Stimulated activated effector memory CD8-positive, alpha-beta T cell treated with anti-CD3 and anti-CD28 coated beads, Interleukin-12 subunit alpha, Interleukin-12 subunit beta, amount 100 ng/mL, for 72 hours (primary cell): Measurements from ENCODE around the gene ITGA2B.

ENCODE experiments used
- ATAC-seq: fragments of 150-1000 bp; cut with Tn5 transposase; 2 replicates; pipeline ENCODE4 v1.10.0; 2021
- DNase-seq, 2 donors: peaks; one replicate each; pipeline ENCODE4 v3.0.0; 2021 to 2022; ENCODE audit warnings: low spot score in 2 of 2
- H3K27ac Mint-ChIP-seq: one replicate; pipeline ENCODE4 v1.8.0; 2022; ENCODE audit warnings: mild to moderate bottlenecking, mixed read lengths
- H3K36me3 Mint-ChIP-seq: one replicate; pipeline ENCODE4 v1.8.0; 2022; ENCODE audit warnings: mild to moderate bottlenecking, mixed read lengths
- H3K4me1 Mint-ChIP-seq: one replicate; pipeline ENCODE4 v1.8.0; 2022; ENCODE audit warnings: mixed read lengths
- H3K4me3 Mint-ChIP-seq: one replicate; pipeline ENCODE4 v1.8.0; 2022; ENCODE audit warnings: mild to moderate bottlenecking, mixed read lengths
- H3K9me3 Mint-ChIP-seq: one replicate; pipeline ENCODE4 v1.8.0; 2022; ENCODE audit warnings: mixed read lengths

ITGA2B gene

DNA sequence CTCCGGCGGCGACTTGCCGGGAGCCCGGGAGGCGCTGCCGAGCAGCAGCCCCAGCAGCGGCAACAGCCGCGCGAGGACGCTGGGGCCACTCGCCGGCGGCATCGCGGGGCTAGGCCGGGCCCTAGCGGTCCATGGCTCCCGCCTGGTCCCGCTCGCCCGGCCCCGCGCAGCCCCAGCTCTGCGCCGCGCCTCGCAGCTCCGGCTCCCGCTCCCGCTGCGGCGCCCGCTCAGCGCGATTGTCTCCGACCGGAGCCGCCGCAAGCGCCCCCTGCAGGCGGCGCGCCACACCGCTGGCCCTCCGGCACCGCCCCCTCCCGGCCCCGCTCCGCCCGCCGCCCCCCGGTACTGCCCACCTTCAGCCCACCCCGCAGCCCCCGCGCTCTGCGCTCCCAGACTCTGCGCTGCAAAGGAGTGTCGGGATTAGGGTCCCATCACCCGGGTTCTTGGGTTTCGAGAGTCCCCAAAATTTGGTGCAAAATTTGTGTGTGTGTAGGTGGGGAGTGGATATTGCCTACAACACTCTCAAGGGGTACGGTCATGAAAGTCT is 25.8 kb downstream of the ITGA2B start, which contains the start of gene FAM171A2:
TSS of gene FAM171A2 (minus strand) at position 241 of the 547 bp plus-strand sequence. CDS start at position 102, 139 bp downstream.
- ATAC-seq: peak; percentile 89
- DNase-seq: peak; percentile 76 to 77
- Mint-ChIP-seq H3K4me1 (no peaks in the 10 kb centered on the region), H3K27ac (no peak within 1 kb of the TSS), H3K9me3 (no peaks in the 10 kb centered on the region), H3K4me3 (peak within 1 kb of the TSS; percentile 61), H3K36me3 (no peaks in the 10 kb centered on the region)

DNA sequence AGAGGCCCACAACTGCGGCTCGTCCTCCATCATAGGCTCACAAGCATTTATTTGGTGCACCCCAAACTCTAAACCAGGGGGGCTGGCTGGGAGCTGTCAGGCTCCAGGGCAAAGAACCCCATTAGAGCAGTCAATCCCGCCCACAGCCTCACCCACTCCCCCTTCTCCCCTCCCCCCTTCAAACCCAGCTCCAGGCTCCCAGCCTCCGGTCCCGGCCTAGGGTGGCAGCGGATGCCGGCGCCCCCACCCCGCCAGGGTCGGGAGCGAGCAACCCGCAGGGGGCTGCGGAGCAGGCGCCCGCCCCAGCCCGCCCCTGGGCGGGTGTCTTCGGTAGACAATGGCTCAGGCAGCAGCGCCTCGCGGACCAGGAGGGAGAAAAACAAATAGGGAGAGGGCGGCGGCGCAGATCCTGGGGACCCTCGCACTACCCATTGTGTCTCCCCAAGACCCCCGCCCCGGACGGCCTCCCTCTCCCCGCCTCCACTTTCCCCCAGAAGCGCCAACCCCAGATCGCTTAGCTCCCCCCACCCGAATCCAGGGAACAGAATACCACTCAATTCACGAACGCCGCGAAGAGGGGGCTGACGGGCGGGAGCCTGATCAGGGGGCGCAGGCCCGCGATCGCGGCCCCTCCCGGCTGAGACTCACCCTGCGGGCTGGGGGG is 26.4 kb downstream of the ITGA2B start:
- no peaks in the 10 kb centered on the region for H3K36me3 Mint-ChIP-seq
- no peak for DNase-seq
- H3K4me1 Mint-ChIP-seq: no peaks in the 10 kb centered on the region
- peak overlapping the region; percentile 61 for H3K4me3 Mint-ChIP-seq
- peak; percentile 44 for ATAC-seq
- no peaks in the 10 kb centered on the region for H3K9me3 Mint-ChIP-seq
- H3K27ac Mint-ChIP-seq: no peak overlapping the region

DNA sequence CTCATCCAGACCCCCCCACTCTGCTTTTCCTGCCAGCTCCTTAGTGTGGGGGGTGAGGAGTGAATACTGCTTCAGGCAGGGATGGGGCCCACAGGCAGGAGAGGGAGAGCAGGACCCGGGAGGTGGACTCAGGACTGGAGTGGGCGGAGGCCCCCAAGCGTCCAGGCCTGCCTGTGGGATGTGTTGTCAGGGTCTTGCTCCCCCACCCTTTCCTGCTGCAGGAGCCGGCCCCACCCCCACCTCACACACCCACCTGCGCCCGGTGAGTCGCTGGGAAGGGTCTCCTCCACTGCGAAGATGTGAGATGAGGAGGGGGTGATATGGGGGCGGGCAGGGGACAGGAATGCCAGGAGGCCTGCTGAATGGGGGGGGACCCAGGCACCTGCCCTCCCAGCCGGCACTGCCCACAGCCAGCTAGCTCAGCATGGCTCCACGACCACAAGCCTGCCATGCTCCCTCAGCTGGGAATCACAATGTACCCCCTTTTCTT is 26.9 kb downstream of the ITGA2B start:
- no peaks in the 10 kb centered on the region for H3K4me1 Mint-ChIP-seq
- H3K9me3 Mint-ChIP-seq: no peaks in the 10 kb centered on the region
- peak overlapping the region; percentile 61 for H3K4me3 Mint-ChIP-seq
- no peaks in the 10 kb centered on the region for H3K36me3 Mint-ChIP-seq
- DNase-seq: no peak
- H3K27ac Mint-ChIP-seq: no peak overlapping the region
- ATAC-seq: no peak

DNA sequence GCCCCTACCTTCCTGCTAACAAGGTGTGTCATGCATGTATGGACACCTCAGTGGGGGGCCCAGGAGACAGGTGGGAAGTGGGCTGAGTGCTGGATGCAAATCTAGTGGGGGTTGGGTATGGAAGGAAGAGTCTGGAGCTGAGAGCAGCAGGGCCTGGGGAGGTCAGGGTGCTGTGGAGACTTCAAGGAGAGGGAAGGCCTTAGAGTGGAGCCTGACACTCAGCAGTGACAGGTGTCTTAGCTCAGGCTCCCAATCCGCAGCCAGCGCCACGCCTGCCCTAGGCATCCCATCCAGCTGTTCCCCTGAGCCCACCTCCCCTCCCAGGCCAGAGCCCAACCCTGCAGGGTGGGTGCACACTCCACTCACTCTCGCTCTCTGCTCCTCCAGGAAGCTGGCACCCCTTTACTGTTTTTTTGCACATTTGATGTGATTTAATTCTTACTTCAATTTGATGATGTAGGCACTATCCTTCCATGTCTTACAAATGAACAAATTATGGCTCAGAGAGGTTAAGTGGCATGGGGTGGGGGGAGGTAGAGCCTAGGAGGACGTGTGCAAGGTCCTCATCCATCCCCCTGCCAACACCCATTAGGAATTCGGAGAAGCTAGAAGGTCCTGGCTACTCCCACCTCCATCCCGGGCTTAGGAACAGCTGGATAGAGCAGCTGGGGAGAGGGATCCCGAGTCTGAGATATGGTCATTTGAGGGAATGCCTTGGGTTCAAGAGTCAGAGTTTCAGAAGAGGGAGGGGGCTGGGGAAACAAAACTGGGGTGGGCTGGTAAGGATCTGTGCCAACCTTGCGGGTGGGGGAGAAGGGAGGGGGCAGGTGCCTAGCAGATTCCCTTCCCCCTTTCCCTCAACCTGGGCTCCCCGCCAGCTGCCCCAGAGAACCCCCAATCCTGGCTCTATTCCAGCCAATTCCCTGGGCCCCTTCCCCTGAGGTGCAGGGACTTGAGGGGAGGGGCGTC is 27.9 kb downstream of the ITGA2B start:
- DNase-seq: no peak
- no peak for ATAC-seq
- Mint-ChIP-seq H3K9me3 (no peaks in the 10 kb centered on the region), H3K27ac (no peak overlapping the region), H3K36me3 (no peaks in the 10 kb centered on the region), H3K4me1 (no peaks in the 10 kb centered on the region), H3K4me3 (no peak overlapping the region)

DNA sequence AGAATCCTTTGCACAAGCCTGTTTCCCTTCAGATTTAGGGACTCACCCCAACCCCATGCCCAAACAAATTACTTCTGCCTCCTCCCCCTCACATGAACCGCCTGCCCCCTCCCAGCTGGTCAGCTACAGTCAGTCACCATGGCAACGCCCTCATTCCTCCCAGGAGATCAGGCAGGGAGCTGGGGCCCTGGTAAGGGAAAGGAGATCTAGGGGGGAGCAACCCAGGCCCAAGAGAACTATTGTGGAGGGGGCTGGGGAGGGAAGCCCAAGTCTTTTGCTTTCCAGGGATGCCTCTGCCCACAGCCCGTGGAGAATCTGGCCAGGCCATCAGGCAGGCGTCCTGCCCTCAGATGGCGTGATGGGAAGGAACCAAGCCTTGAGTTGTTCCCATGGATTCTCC is 28.6 kb downstream of the ITGA2B start:
- no peak for ATAC-seq

DNA sequence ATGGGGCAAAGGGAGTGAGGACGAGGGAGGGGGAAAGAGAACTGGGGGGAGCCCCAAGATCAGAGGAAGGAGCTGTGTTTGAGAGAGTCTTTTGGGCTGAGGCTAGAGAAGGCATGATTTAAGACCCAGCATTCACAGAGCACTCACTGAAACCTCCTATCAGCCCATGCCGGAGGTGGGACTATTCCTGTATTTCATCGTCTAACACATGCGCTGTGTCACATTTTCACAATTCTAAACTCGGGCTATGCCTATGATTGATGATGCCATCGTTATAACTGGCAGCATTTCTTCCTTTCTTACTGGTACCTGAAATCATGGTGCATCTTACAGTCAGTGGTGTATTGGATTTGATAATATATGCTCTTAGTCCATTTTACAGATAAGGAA is 29.3 kb downstream of the ITGA2B start:
- Mint-ChIP-seq H3K9me3 (no peaks in the 10 kb centered on the region), H3K4me3 (no peak overlapping the region), H3K27ac (no peak overlapping the region), H3K36me3 (no peaks in the 10 kb centered on the region), H3K4me1 (no peaks in the 10 kb centered on the region)
- DNase-seq (no peak), ATAC-seq (no peak)

More for the DNA sequence above, 28.6 kb downstream of the ITGA2B start:
- Mint-ChIP-seq H3K9me3 (no peaks in the 10 kb centered on the region), H3K27ac (no peak overlapping the region), H3K4me1 (no peaks in the 10 kb centered on the region), H3K4me3 (no peak overlapping the region), H3K36me3 (no peaks in the 10 kb centered on the region)
- DNase-seq: no peak

DNA sequence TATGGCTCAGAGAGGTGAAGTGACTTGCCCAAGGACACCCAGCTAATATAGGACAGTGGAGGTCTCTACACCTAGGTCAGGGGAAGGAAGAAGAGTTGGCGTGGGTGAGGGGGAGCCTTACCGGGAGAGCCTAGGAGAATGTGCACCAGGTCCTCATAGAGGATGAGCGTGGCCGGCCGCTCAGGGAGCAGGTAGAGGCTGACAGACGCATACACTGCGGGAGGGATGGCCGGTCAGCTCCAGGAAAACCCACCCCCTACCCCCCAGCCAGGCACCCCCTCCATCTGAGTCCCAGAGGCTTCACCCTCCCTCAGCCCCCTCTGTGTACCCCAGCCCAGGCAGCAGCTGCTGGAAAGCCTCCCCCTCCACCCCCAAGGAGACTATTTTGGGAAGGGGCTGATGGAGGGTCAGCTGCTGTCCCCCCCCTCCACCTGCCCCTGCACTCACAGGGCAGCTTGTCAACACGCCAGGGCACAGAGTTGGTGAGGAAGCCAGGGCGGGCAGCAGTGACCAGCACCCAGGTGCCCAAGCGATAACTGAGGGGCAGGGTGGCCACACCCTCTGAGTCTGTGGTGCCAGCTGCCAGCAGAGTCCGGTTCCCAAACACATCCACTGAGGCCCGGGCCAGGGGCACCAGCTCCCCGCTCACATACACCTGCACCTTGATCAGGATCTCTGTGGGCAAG is 29.8 kb downstream of the ITGA2B start:
- no peaks in the 10 kb centered on the region for H3K36me3 Mint-ChIP-seq
- no peak overlapping the region for H3K4me3 Mint-ChIP-seq
- no peaks in the 10 kb centered on the region for H3K9me3 Mint-ChIP-seq
- no peaks in the 10 kb centered on the region for H3K4me1 Mint-ChIP-seq
- no peak for DNase-seq
- ATAC-seq: no peak
- no peak overlapping the region for H3K27ac Mint-ChIP-seq

DNA sequence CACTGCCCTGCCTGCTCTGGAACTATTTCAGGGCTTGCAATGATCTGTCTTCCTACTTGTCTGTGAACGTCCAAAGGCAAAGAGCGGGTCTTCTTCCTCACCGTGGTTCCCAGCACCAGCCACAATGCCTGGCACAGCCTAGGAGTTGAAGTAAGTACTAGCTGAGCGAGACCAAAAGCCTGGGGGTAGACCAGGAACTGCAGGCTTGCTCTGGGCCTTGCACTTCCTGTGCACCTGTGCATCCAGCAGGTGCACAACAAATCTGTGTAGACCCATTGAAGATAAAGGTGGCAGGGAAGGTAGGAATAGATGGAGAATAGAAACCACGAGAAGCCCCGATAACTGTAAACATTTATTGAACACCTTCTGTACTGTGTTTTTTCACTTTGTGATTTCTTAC is 30.4 kb downstream of the ITGA2B start:
- DNase-seq (no peak), ATAC-seq (no peak)
- Mint-ChIP-seq H3K27ac (no peak overlapping the region), H3K4me3 (no peak overlapping the region), H3K36me3 (no peaks in the 10 kb centered on the region), H3K4me1 (no peaks in the 10 kb centered on the region), H3K9me3 (no peaks in the 10 kb centered on the region)

DNA sequence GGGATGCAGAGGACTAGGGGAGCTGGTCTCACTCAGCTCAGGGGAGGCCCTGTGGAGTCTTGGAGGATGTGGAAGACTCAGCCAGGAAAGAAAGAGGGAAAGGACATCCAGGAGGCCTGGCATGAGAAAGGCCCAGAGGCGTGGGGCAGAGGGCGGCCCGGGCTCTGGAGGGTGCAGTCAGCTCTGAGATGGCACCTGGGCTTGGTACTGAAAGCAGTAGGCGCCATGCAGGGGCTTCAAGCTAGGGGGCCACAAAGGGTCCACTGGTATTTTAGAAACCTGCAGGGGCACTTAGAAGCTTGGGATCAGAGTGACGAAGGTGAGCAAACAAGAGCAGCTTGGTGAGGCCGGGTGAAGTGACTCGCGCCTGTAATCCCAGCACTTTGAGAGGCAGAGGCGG is 31.4 kb downstream of the ITGA2B start:
- Mint-ChIP-seq H3K4me3 (no peak overlapping the region), H3K36me3 (no peaks in the 10 kb centered on the region), H3K27ac (no peak overlapping the region), H3K9me3 (no peaks in the 10 kb centered on the region), H3K4me1 (peaks cover under 1% of the 10 kb centered on the region)
- no peak for ATAC-seq
- no peak for DNase-seq

DNA sequence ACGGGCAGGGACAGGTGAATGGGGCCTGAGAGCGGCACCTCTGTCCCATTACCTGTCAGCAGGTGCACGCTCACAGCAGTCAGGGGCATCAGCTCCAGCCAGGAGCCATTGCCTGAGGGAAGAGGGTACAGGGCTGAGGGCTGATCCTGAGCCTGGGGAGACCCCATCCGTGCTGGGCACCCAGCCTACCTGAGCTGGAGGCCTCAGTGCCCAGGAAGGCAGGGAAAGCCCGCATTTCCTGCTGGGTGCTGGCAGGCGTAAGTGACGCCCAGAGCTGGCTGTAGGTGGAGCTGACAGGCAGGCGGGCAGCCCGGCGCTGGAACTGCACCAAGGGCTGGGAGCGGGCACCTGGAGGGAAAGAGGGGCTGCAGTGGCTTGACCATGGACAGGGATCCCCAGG is 33.2 kb downstream of the ITGA2B start:
- Mint-ChIP-seq H3K9me3 (no peaks in the 10 kb centered on the region), H3K4me1 (peaks cover 5% of the 10 kb centered on the region), H3K36me3 (no peaks in the 10 kb centered on the region), H3K27ac (no peak overlapping the region), H3K4me3 (no peak overlapping the region)
- no peak for DNase-seq
- no peak for ATAC-seq

DNA sequence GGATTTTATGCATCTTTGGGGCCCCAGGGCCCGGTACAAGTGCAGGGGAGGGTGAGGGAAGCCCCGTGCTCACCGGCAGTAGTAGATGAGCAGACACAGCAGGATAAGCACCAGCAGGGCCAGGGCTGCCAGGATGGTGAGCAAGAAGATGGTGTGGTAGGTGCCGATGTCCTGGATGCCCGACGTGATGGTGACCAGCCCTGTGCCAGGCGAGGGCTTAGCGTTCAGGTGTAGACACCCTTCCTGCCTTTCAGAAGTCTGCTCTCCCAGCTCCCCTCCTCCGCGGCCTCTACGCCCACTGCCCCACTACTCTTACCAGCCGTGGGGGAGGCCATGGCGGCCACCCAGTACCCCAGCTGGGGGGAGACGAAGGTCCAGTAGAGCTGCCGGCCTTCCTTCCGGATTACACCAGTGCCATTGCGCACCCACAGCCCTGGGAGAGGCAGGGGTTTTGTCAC is 33.8 kb downstream of the ITGA2B start:
- H3K4me1 Mint-ChIP-seq: peaks cover 5% of the 10 kb centered on the region
- no peak overlapping the region for H3K27ac Mint-ChIP-seq
- ATAC-seq (no peak), DNase-seq (no peak)
- no peaks in the 10 kb centered on the region for H3K36me3 Mint-ChIP-seq
- H3K4me3 Mint-ChIP-seq: no peak overlapping the region
- H3K9me3 Mint-ChIP-seq: no peaks in the 10 kb centered on the region

DNA sequence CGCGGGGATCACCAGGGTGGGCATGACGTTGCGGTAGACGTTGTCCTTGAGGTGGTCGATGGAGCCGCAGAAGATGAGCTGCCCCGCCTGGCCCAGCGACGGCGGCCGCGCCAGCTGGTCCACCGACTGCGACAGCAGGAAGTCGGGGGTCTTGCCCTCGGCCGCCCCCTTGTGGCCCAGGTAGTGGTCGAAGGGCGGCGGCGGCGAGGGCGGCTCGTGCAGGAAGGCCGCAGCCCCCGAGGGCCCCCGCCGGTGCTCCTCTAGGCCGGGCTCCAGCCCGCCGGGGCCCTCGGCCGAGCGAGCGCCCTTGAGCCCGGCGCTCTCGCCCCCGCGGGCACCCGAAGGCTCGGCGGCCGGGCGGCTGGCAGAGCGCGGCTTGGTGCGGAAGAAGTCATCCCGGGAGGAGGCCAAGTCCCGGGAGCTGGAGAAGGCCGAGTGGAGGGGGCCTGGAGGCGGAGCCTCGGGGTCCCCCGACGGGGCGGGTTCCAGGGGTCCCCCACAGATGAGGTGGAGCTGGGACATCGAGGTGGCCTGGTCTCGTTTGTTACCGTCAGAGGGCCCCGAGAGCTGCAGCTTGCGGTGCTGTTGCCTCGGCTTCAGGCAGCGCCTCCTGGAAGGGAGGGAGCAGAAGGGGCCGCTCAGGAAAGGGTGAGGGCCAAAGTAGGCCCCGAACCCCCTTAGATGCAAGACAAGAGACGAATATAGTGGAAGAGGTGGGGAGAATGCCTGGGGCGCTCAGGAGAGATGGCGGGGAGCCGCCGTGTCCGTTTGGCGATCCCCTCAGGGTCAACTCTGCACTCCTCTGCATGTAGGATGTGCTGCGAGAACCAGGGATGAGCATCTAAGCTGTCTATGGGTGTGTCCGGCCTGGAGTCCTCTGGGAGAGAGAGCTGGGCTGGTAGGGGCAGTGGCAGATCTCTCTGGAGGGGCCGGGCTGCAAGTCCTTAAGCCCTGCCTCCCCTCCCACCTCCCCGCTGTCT is 34.6 kb downstream of the ITGA2B start:
- Mint-ChIP-seq H3K27ac (no peak overlapping the region), H3K9me3 (no peaks in the 10 kb centered on the region), H3K4me1 (peaks cover 5% of the 10 kb centered on the region), H3K36me3 (no peaks in the 10 kb centered on the region), H3K4me3 (peak overlapping the region; percentile 35)
- DNase-seq (peak; percentile 64 to 77), ATAC-seq (peak; percentile 60)

DNA sequence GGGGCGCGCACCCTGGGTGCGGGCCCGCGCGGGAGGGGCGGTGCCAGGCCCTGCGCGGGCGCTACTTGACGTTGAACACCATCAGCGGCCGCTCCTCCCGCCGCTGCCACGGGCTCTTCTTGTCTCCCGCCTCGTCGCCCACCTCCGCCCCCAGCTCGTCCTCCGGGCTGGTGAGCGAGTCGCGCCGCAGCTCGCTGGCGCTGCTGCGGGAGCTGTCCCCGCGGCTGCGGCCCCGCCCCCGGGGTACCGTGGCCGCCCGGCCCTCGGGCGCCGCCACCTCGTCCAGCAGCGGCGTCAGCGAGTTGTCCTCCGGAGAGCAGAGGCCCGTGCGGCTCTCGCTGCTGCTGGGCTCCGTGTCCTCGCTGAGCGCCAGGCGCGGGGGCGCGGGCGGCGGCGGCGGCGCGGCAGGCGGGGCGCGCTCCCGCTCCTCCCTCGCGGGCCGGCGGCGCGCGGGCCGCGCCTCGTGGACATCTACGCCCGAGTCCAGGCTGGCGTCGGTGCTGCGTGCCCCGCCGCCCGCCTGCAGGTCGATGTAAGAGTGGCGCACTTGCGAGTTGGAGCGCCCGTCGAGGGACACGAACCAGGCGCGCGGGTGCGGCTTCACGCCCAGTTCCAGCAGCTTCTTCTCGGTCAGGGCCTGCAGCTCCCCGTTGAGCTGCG is 35.6 kb downstream of the ITGA2B start:
- Mint-ChIP-seq H3K9me3 (no peaks in the 10 kb centered on the region), H3K27ac (no peak overlapping the region), H3K36me3 (no peaks in the 10 kb centered on the region), H3K4me3 (peak overlapping the region; percentile 54), H3K4me1 (peaks cover 6% of the 10 kb centered on the region)
- ATAC-seq: peak; percentile 24
- DNase-seq: no peak
